GM19397 (cell line): Measurements from ENCODE around the gene RSBN1.
"Not testable (repeated sequence)": the region's sequence is repeated elsewhere in the genome, so short reads cannot be mapped to it uniquely, and the experiment has no call there.

Experiments
- ATAC-seq: cut with Tn5 transposase; IDR thresholded peaks from one replicate; pipeline ENCODE4 v1.9.1; 2021; ENCODE audit warnings: mild to moderate bottlenecking, moderate library complexity; ENCODE audit not compliant: unreplicated experiment

The RSBN1 gene

DNA sequence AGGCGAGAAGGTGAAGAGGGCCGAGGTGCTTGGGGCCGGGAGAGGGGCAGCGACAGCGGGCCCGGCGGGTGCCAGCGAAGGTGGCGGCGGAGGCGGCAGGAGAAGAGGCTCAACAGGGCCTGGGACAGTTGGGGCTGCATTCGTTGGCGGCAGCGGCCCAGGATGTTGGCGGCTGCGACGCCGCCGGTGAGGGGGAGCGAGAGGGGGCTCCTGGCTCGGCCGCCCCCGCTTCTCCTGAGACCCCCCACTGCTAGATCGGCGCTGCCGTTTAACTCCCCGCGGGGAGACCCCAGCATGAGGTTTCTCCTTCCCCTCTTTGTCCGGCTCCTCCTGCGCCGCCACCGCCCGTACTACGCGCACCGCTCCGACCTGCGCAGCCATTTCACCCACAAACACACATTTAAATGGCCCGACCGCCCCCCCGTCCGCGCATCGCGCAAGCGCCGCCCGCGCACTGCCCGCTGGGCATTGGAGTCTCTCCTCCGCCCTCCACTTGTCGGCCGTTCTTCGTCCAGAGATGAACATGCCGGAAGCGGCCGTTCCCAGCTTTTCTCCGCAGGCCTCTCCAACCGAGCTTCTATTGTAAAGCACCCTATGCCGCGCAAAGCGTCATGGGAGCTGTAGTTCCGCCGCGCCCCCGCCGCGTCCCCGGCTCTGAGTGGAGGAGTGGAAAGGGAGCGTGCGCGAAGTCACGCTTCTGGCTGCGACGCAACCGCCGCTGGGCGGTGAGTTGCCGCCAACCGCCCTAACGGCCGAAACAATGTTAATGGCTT lies at the start of gene RSBN1:
TSS of gene RSBN1 (minus strand) at position 589 of the 773 bp plus-strand sequence. CDS start at position 525, 64 bp downstream.
- ATAC-seq, result peak; percentile 92

DNA sequence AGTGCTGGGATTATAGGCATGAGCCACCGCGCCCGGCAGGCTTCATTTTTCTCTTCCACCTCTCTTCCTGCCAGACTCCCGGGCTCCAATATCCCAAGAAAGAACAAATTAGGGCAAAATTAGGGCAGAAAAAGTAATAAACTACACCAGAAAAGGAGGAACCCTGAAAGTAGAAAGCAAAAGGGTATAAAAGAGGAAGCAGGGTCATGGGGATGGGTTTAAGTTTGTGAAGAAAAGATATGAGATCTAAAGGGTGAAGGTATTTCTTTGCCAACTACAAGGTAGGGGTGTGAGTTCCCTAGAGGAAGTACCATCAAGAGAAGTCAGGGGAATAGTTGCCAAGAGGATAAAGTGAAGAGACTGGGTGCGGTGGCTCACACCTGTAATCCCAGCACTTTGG lies 49.4 kb upstream of the RSBN1 start:
- no peak for ATAC-seq

DNA sequence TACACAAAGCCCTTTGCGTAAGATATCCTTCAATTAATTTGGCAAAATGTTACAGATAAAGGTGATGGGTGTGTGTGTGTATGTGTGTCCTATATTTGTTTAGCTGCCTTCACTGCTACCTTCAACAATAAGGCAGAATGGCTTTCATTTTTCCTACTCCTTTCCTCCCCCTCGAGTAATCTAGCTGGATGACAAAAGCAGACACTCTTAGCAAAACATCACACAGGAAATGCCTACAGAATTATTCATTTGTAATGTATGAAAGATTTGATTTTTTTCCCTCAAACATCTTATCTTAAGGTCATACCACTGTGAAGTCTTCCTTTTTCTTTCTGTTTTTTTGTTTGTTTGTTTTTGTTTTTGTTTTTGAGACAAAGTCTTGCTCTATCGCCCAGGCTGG lies 48.6 kb upstream of the RSBN1 start:
- no peak for ATAC-seq

DNA sequence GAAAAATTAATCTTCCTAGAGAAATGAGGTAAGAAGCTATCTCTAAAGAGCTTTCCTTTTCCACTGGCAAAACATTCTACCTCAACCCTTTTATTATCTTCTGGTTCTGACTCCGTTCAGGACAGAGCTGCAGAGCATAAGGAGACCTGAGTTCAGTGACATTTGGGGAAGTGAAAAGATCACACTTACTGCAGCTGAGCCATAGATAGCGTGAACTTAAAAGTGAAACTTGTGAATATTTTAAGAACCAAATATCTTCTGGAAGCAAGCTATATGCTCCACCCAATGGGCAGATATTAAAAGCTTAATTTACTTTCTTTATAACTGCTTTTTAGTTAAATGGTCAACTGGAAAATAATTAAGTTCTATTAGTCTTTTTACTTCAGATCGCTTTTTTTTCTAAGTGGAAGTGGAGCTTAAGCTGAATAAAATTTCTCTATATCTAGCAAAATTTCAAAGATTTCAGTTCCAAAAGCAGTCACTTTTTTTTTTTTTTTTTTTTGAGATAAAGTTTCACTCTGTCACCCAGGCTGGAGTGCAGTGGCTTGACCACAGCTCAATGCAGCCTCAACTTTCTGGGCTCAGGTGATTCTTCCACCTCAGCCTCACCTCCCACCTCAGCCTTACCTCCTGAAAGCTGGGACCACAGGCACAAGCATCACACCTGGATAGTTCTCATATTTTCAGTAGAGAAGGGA lies 47.4 kb upstream of the RSBN1 start:
- ATAC-seq, result peak; percentile 83

DNA sequence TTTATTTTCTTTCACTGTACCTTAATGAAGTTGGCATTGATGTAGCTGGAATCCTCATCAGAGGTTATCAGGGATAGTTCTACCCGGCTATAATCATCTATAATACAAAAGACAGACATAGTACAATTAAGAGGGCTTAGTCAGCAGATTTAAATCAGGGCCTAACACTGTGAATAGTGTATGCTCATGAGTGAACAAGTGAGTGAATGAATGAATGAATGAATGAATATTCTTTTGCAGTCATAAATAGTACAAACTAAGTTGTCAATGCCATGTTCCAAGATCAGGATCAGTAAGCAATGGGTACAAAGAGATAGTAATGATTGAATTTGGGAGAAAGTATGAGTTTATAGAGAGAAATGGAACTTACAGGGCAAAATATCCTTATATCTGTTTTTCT lies 46.7 kb upstream of the RSBN1 start:
- no peak for ATAC-seq

DNA sequence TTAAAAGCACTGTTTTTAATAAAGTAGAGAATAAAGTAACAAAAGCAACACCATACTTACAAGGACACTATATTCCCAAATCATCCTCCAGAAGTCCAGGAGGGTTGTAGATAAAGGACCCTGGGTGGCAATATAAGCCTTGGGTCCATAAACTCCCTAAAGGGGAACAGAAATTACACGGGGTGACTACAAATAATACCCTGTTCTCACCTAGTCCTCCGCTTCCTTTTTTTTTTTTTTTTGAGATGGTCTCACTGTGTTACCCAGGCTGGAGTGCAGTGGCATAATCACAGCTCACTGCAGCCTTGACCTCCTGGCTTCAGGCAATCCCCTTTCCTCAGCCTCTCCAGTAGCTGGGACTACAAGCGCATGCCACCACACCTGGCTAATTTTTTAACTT lies 46.1 kb upstream of the RSBN1 start:
- peak; percentile 30 for ATAC-seq

DNA sequence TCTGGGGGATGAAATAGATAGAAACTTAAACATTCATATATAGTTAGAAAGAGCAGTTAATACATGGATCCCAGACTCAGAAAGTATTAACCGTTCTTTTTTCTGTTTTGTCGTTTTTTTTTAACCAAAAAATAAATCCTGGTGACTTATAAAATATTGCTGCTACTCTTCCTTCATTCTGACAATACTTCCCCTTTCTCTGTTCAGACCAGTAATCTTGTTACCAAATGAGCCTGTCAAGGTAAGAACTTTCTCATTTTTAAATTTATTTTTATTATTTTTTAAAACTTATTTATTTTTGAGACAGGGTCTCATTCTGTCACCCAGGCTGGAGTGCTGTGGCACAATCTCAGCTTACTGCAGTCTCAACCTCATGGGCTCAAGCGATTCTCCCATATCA lies 45.5 kb upstream of the RSBN1 start:
- no peak for ATAC-seq

DNA sequence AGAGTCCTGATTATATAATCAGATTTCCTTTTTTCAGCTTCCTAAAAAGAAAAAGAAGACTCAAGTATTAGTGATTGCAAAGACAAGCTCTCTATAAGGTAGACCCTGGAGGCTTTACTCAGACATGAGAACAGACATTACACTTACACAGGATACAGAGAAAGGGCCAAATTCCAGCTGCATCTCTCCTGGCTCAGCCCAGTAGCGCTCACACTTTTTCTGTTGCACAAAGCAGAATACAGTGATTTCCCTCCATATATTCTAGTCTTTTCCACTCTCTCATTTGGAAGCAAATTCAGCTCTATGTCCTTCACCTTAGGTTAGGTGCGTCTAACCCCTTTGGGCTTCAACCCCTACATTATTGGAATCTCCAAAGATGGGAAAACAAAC lies 44.1 kb upstream of the RSBN1 start:
- no peak for ATAC-seq

DNA sequence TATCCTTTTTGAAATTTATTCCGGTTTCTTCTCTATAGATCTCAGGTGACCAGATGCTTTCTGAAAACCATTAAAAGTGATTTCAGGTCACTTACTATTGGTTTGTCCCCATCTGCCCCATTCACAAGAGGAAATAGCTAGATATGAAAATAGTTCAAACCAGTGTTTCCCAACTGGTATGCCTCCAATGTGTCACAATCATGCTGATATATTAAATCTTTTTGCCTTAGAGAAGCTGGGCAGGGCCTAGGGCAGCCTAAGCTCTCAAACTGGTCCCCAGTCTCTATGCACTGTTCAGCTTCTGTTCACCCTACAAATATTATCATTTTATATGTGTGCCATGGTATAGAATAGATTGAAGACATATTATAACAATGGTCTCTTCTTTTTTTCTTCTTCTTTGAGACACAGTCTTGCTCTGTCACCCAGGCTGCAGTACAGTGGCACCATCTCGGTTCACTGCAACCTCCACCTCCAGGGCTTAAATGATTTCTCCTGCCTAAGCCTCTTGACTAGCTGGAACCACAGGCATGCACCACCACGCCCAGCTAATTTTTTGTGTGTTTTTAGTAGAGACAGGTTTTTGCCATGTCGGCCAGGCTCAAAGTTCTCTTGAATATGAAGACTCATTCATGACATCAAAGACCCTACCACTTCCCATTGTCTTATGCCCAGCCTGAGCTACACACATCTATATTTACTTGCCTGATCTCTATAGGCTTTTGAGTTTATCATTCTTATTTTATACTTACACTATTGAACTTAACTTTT lies 43.5 kb upstream of the RSBN1 start:
- ATAC-seq, result no peak

DNA sequence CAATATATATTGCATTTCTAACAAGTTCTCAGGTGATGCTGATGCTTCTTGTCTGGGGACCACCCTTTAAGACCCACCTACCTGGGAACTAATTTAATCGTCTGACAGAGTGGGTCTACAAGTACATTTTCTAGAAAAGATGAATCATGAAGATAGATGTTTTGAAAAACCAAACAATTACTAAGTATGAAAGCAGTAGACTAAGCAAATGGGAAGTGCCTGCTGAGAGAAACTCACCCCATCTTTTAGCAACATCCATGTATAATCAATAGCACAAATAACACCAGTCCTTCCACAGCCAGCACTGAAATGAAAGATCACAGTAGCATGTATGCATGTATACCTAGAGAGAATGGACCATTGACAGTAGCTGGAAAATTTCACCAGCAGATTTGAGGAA lies 42.0 kb upstream of the RSBN1 start:
- no peak for ATAC-seq

DNA sequence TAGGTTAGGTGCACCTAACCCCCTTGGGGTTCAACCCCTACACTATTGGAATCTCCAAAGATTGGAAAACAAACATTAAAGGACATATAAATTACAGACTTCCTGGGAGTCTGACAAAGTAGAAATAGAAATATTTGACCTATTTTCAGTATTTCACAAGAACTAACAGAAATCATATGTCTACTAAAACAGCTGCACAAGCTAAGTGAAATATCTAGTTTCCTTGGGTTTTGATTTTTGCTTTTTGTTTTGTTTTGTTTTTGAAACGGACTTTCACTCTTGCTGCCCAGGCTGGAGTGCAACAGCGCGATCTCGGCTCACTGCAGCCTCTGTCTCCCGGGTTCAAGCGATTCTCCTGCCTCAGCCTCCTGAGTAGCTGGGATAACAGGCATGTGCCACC lies 40.4 kb upstream of the RSBN1 start:
- not testable (repeated sequence) for ATAC-seq

DNA sequence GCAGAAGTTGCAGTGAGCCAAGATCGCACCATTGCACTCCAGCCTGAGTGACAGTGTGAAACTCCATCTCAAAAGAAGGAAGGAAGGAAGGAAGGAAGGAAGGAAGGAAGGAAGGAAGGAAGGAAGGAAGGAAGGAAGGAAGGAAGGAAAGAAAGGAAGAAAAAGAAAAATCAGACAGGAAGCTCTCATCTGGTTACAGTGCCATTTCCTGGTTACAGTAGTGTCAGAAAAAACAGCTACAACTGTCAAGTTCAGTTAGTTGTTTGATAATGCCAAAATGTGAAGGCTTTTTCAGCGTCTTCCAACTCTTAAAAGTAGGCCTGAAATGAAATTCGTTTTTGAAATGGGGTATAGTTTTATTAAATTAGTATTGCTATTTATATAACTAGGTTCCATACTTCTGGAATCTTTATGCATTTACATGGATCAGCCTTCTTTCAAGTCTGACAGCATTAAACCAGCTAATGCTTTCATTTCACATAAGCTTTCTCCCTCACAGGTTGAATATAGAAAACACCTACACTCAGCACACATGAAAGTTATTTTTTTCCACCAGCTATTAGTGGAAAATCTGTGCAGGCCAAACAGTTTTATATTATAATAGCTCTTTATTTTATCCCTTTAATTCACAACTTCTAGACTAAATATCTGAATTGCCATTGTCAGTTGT lies 38.0 kb upstream of the RSBN1 start:
- no peak for ATAC-seq

DNA sequence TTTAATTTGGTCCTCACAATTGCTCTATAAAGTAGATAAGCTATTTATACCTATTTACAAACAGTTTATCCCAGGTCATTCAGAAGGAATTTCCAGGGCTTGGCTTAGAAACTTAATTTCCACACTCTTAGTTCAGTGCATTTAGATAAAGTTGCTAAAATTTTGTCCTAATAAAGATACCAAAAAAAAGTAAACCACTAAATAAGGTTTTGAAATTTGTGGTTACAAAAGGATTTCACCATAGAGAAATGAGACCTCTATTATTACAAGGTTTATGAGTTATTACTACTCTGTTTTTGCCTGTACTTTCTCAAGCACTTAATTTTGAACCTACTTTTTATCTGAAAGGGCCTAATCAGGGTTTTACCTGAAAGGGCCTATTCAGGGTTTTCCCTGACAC lies 36.8 kb upstream of the RSBN1 start:
- ATAC-seq, result no peak

DNA sequence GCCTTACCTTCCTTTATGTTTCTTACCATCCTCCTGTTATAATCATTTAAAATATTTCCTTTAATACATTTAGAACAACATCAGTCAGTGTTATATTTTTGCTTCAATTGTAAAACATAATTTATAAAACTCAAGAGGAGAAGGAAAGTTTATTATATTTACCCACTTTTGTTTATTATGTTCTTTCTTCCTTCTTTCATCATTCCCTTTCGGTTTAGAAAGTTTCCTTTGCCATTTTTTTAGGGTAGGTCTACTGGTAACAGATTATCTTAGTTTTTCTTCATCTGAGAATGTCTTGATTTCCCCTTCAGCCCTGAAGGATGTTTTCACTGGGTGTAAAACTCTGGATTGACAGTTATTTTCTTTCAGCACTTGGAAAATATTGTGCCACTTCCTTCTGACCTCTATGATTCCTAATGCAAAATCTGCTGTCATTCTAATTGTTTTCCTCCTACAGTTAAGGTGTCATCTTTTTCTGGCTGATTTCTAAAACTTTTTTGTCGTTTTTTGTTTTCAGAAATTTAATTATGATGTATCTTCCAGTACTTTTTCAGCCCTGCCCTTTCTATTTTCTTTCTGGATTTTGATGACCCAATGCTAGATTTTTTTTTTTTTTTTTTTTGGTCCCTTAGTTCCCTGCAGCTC lies 34.2 kb upstream of the RSBN1 start:
- ATAC-seq, result no peak

DNA sequence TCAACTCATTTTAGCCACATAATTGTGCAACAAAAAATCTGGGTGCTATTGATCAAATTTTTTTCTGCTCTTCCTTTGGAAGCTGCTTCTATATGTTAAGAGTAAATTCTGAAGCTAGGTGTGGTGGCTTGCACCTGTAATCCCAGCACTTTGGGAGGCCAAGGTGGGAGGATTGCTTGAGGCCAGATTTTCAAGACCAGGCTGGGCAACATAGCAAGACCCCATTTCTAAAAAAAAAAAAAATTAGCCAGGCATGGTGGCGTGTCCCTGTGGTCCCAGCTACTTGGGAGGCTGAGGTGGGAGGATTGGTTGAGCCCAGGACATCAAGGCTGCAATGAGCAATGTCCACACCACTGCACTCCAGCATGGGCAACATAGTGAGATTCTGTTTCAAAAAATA lies 24.3 kb upstream of the RSBN1 start:
- ATAC-seq, result no peak

DNA sequence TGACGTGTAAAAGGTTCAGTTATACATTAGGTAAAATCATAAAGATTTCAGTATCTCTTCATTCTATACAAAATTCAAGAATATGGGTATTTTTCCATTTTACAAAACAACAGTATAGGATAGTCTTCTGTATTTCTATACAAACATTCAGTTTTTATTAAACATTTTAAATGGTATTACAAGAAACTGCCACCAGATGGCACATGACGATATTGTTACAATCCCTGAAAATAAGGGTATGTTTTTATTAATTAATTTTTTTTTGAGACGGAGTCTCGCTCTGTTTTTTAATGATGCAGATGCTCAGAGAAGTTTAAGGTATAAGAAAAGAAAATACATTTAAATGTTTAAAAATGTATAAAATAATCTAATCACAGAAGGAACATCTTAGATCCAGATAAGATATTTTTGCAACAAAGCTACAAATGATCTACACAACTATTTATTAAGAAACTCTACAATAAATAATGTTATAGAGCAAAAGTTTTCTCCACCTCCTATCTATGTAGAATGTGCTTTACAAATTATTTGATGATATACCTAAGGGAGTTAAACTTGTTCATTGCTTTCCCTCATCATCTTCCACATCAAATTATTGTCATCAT lies 23.5 kb upstream of the RSBN1 start:
- no peak for ATAC-seq

DNA sequence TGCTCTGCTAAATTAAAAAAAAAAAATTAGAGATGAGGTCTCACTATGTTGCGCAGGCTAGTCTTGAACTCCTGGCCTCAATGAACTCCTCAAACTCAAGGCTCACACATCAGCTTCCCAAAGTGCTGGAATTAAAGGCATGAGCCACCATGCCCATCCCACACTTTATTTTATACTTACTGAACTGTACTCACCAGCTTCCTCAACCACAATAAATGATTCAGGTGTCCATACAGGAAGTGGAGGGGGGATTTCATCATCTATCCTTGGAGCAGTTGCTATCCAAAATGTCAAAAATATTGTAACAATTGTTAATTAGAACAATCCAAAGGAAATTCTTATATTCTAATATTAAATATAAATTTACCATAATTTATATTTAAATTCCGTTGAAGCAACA lies 22.4 kb upstream of the RSBN1 start:
- no peak for ATAC-seq

DNA sequence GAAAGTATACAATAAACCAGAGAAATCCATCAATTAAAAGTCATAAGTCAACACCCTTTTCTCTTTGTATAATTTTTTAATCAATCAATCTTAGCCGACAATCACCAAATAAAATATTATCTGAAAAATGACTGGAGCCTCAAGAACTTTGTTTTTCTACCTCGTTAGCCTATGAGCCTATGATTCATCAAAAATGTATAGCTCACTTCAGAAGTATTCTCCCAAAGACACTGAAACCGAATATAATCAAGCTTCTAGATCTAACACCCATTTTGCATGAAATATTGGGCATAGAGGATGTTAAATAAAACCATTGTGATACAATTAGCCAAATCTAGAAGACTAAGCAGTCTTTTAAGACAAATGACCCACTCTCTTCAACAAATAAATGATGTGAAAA lies 17.8 kb upstream of the RSBN1 start:
- ATAC-seq, result no peak

DNA sequence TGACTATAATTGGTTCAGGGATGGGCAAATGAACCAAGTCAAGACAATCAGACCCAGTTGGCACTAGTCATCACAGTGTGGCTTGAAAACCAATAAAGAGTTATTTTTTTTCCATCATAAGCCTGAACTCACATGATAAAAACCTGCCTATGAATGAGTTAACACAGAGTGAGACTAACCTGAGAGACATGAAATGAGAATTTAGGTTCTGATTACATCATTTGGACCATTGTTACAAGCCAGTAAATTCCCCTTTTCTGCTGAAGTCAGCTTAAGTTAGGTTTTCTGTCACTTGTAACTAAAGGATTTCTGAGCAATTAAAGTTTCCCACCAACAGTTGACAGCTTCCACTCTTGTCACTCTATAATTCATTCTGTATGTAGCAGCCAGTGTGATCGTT lies 9.6 kb upstream of the RSBN1 start:
- no peak for ATAC-seq

DNA sequence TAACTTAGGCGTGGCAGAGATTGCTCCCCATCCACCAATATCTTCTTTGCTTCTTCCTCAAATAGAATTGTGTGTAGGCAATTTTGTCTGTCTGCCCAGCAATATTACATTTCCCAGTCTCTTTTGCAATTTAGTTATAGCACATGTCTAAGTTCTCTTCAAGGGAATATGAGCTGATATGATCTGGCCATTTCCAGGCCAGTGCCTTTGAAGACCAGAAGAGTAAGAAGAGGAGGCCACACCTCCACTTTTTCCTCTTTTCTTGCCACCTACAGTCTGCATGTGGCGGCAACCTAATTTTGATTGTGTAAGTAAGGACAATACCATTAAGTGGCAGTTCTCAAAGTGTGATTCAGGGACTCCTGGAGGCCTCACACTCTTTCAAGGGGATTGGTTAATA lies 6.3 kb upstream of the RSBN1 start:
- no peak for ATAC-seq
